ENCODE measurements around the gene LRBA.
"Not testable (repeated sequence)": the region's sequence is repeated elsewhere in the genome, so short reads cannot be mapped to it uniquely, and the experiment has no call there.

The LRBA gene

GRCh38 chr4:150765216-150765615, 249.9 kb downstream of the LRBA start:
- Histone ChIP-seq H3K9ac (ENCODE audit: low read length) (no peak overlapping the region), H3K27ac (ENCODE audit: low read depth, low read length) (no peak overlapping the region), H3K36me3 (ENCODE audit: control insufficient read depth, insufficient read depth, low read length) (no peaks in the 10 kb centered on the region), H3K4me3 (ENCODE audit: low read length) (no peak overlapping the region), H3K4me1 (ENCODE audit: control insufficient read depth, insufficient read depth, low read length) (no peaks in the 10 kb centered on the region), H3K27me3 (ENCODE audit: control insufficient read depth, insufficient read depth, low read length) (no peaks in the 10 kb centered on the region)

- Histone ChIP-seq H3K9ac (ENCODE audit: low read length) (no peak overlapping the region), H3K27me3 (ENCODE audit: control insufficient read depth, insufficient read depth, low read length) (no peaks in the 10 kb centered on the region), H3K4me3 (ENCODE audit: low read length) (no peak overlapping the region), H3K4me1 (ENCODE audit: control insufficient read depth, insufficient read depth, low read length) (no peaks in the 10 kb centered on the region), H3K27ac (ENCODE audit: low read depth, low read length) (no peak overlapping the region), H3K36me3 (ENCODE audit: control insufficient read depth, insufficient read depth, low read length) (no peaks in the 10 kb centered on the region)
Measured at GRCh38 chr4:150751648-150752047, 263.4 kb downstream of the LRBA start.

GRCh38 chr4:150750824-150751223, 264.3 kb downstream of the LRBA start:
- Histone ChIP-seq H3K9ac (ENCODE audit: low read length) (no peak overlapping the region), H3K27ac (ENCODE audit: low read depth, low read length) (no peak overlapping the region), H3K36me3 (ENCODE audit: control insufficient read depth, insufficient read depth, low read length) (no peaks in the 10 kb centered on the region), H3K4me3 (ENCODE audit: low read length) (no peak overlapping the region), H3K27me3 (ENCODE audit: control insufficient read depth, insufficient read depth, low read length) (no peaks in the 10 kb centered on the region), H3K4me1 (ENCODE audit: control insufficient read depth, insufficient read depth, low read length) (no peaks in the 10 kb centered on the region)

- no peak overlapping the region for H3K4me3 ChIP-seq (ENCODE audit: low read length)
- H3K36me3 ChIP-seq (ENCODE audit: control insufficient read depth, insufficient read depth, low read length), result no peaks in the 10 kb centered on the region
- H3K27ac ChIP-seq (ENCODE audit: low read depth, low read length), result no peak overlapping the region
- H3K9ac ChIP-seq (ENCODE audit: low read length), result no peak overlapping the region
- H3K27me3 ChIP-seq (ENCODE audit: control insufficient read depth, insufficient read depth, low read length), result no peaks in the 10 kb centered on the region
- no peaks in the 10 kb centered on the region for H3K4me1 ChIP-seq (ENCODE audit: control insufficient read depth, insufficient read depth, low read length)
Measured at GRCh38 chr4:150746156-150746555, 268.9 kb downstream of the LRBA start.

GRCh38 chr4:150744570-150744969, 270.5 kb downstream of the LRBA start:
- H3K27me3 ChIP-seq (ENCODE audit: control insufficient read depth, insufficient read depth, low read length), result no peaks in the 10 kb centered on the region

GRCh38 chr4:150743564-150744342, 271.3 kb downstream of the LRBA start:
- Histone ChIP-seq H3K36me3 (ENCODE audit: control insufficient read depth, insufficient read depth, low read length) (no peaks in the 10 kb centered on the region), H3K27ac (ENCODE audit: low read depth, low read length) (no peak overlapping the region), H3K27me3 (ENCODE audit: control insufficient read depth, insufficient read depth, low read length) (no peaks in the 10 kb centered on the region), H3K9ac (ENCODE audit: low read length) (no peak overlapping the region), H3K4me1 (ENCODE audit: control insufficient read depth, insufficient read depth, low read length) (no peaks in the 10 kb centered on the region), H3K4me3 (ENCODE audit: low read length) (no peak overlapping the region)

More at GRCh38 chr4:150744570-150744969, 270.5 kb downstream of the LRBA start:
- Histone ChIP-seq H3K4me3 (ENCODE audit: low read length) (no peak overlapping the region), H3K27ac (ENCODE audit: low read depth, low read length) (no peak overlapping the region), H3K36me3 (ENCODE audit: control insufficient read depth, insufficient read depth, low read length) (no peaks in the 10 kb centered on the region), H3K4me1 (ENCODE audit: control insufficient read depth, insufficient read depth, low read length) (no peaks in the 10 kb centered on the region), H3K9ac (ENCODE audit: low read length) (no peak overlapping the region)

- H3K27me3 ChIP-seq (ENCODE audit: control insufficient read depth, insufficient read depth, low read length); H3K4me1 ChIP-seq (ENCODE audit: control insufficient read depth, insufficient read depth, low read length); H3K36me3 ChIP-seq (ENCODE audit: control insufficient read depth, insufficient read depth, low read length): not testable (repeated sequence)
Measured at GRCh38 chr4:150742930-150743329, 272.2 kb downstream of the LRBA start.

GRCh38 chr4:150739591-150739990, 275.5 kb downstream of the LRBA start:
- H3K9ac ChIP-seq (ENCODE audit: low read length), result no peak overlapping the region
- H3K4me1 ChIP-seq (ENCODE audit: control insufficient read depth, insufficient read depth, low read length), result no peaks in the 10 kb centered on the region
- H3K36me3 ChIP-seq (ENCODE audit: control insufficient read depth, insufficient read depth, low read length), result no peaks in the 10 kb centered on the region
- no peaks in the 10 kb centered on the region for H3K27me3 ChIP-seq (ENCODE audit: control insufficient read depth, insufficient read depth, low read length)
- no peak overlapping the region for H3K4me3 ChIP-seq (ENCODE audit: low read length)
- H3K27ac ChIP-seq (ENCODE audit: low read depth, low read length), result no peak overlapping the region

More at GRCh38 chr4:150742930-150743329, 272.2 kb downstream of the LRBA start:
- H3K27ac ChIP-seq (ENCODE audit: low read depth, low read length); H3K4me3 ChIP-seq (ENCODE audit: low read length); H3K9ac ChIP-seq (ENCODE audit: low read length): not testable (repeated sequence)

- Histone ChIP-seq H3K4me3 (ENCODE audit: low read length) (no peak overlapping the region), H3K27me3 (ENCODE audit: control insufficient read depth, insufficient read depth, low read length) (no peaks in the 10 kb centered on the region), H3K4me1 (ENCODE audit: control insufficient read depth, insufficient read depth, low read length) (no peaks in the 10 kb centered on the region), H3K9ac (ENCODE audit: low read length) (no peak overlapping the region), H3K36me3 (ENCODE audit: control insufficient read depth, insufficient read depth, low read length) (no peaks in the 10 kb centered on the region), H3K27ac (ENCODE audit: low read depth, low read length) (no peak overlapping the region)
Measured at GRCh38 chr4:150725957-150726523, 289.0 kb downstream of the LRBA start.

- no peaks in the 10 kb centered on the region for H3K4me1 ChIP-seq (ENCODE audit: control insufficient read depth, insufficient read depth, low read length)
- H3K9ac ChIP-seq (ENCODE audit: low read length), result no peak overlapping the region
- no peaks in the 10 kb centered on the region for H3K36me3 ChIP-seq (ENCODE audit: control insufficient read depth, insufficient read depth, low read length)
- H3K4me3 ChIP-seq (ENCODE audit: low read length), result no peak overlapping the region
- H3K27ac ChIP-seq (ENCODE audit: low read depth, low read length), result no peak overlapping the region
- H3K27me3 ChIP-seq (ENCODE audit: control insufficient read depth, insufficient read depth, low read length), result no peaks in the 10 kb centered on the region
Measured at GRCh38 chr4:150723727-150724411, 291.2 kb downstream of the LRBA start.

GRCh38 chr4:150722908-150723362, 292.1 kb downstream of the LRBA start:
- Histone ChIP-seq H3K4me1 (ENCODE audit: control insufficient read depth, insufficient read depth, low read length) (no peaks in the 10 kb centered on the region), H3K36me3 (ENCODE audit: control insufficient read depth, insufficient read depth, low read length) (no peaks in the 10 kb centered on the region), H3K27me3 (ENCODE audit: control insufficient read depth, insufficient read depth, low read length) (no peaks in the 10 kb centered on the region), H3K4me3 (ENCODE audit: low read length) (no peak overlapping the region), H3K27ac (ENCODE audit: low read depth, low read length) (no peak overlapping the region), H3K9ac (ENCODE audit: low read length) (no peak overlapping the region)

GRCh38 chr4:150720973-150721518, 294.0 kb downstream of the LRBA start:
- no peak overlapping the region for H3K27ac ChIP-seq (ENCODE audit: low read depth, low read length)
- H3K4me3 ChIP-seq (ENCODE audit: low read length), result no peak overlapping the region
- H3K27me3 ChIP-seq (ENCODE audit: control insufficient read depth, insufficient read depth, low read length), result no peaks in the 10 kb centered on the region
- no peak overlapping the region for H3K9ac ChIP-seq (ENCODE audit: low read length)
- no peaks in the 10 kb centered on the region for H3K36me3 ChIP-seq (ENCODE audit: control insufficient read depth, insufficient read depth, low read length)
- no peaks in the 10 kb centered on the region for H3K4me1 ChIP-seq (ENCODE audit: control insufficient read depth, insufficient read depth, low read length)

Data from rectal smooth muscle tissue (tissue), 1 donor.